AG09309 (cell line): Measurements from ENCODE around the gene CAMK1G.

Experiments
- DNase-seq: peaks from one replicate; pipeline ENCODE4 v3.0.0-alpha.2; 2010; ENCODE audit warnings: low read depth
- H3K4me3 ChIP-seq: 2 replicates; pipeline ENCODE4 v1.5.1; 2011; ENCODE audit warnings: mild to moderate bottlenecking, low read depth, low read length, moderate library complexity; ENCODE audit not compliant: control insufficient read depth
- TF ChIP-seq, protein P1 (sequence below): IDR thresholded peaks from 2 replicates; pipeline ENCODE4 v1.5.1; 2011; ENCODE audit warnings: mild to moderate bottlenecking, low read depth, low read length, inconsistent platforms; ENCODE audit not compliant: insufficient read depth, control insufficient read depth; ENCODE audit errors: missing control alignments

CAMK1G gene

DNA sequence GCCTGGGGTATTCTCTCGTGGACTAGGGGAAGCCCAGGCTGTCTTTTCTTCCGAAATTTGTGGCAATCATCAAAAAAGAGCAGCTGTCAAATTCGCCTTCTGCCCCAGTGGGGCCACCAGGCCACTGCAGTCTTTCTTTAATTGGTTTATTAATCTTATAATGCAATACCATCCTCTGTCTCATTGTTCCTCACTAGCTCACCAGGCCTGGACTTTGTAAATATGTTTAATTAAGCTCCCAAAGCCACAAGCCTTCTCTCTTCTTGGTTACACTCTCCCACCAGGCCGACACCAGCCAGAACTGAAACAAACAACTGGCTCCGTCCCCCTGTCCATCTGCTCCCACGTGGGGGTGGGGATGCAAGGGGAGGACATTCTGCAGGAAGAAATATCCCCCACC is 22.0 kb upstream of the CAMK1G start:
- TF ChIP-seq, protein P1, sequence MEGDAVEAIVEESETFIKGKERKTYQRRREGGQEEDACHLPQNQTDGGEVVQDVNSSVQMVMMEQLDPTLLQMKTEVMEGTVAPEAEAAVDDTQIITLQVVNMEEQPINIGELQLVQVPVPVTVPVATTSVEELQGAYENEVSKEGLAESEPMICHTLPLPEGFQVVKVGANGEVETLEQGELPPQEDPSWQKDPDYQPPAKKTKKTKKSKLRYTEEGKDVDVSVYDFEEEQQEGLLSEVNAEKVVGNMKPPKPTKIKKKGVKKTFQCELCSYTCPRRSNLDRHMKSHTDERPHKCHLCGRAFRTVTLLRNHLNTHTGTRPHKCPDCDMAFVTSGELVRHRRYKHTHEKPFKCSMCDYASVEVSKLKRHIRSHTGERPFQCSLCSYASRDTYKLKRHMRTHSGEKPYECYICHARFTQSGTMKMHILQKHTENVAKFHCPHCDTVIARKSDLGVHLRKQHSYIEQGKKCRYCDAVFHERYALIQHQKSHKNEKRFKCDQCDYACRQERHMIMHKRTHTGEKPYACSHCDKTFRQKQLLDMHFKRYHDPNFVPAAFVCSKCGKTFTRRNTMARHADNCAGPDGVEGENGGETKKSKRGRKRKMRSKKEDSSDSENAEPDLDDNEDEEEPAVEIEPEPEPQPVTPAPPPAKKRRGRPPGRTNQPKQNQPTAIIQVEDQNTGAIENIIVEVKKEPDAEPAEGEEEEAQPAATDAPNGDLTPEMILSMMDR = no peak

DNA sequence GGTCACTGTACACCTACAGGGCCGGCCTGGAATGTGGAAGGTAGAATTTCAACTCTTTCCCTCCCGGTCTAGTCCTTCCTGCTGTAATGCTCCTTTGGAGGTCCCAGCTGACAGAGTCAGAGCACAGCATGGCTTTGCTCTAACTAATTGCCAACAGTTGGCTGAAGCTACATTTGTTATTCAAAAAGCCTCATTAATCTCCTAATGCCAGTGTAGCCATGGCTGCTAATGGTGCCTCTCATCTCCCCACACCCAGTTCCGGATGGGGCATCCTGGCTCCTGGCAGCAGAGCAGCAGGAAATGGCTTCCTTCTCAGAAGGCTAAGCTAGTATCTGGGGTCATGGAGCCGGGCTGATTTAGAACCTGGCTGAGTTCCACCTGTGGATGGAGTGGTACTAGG is 18.7 kb upstream of the CAMK1G start:
- H3K4me3 ChIP-seq = no peak overlapping the region
- TF ChIP-seq, protein P1 = no peak
- DNase-seq = no peak

More for the DNA sequence above, 22.0 kb upstream of the CAMK1G start:
- no peak overlapping the region for H3K4me3 ChIP-seq
- DNase-seq = no peak

DNA sequence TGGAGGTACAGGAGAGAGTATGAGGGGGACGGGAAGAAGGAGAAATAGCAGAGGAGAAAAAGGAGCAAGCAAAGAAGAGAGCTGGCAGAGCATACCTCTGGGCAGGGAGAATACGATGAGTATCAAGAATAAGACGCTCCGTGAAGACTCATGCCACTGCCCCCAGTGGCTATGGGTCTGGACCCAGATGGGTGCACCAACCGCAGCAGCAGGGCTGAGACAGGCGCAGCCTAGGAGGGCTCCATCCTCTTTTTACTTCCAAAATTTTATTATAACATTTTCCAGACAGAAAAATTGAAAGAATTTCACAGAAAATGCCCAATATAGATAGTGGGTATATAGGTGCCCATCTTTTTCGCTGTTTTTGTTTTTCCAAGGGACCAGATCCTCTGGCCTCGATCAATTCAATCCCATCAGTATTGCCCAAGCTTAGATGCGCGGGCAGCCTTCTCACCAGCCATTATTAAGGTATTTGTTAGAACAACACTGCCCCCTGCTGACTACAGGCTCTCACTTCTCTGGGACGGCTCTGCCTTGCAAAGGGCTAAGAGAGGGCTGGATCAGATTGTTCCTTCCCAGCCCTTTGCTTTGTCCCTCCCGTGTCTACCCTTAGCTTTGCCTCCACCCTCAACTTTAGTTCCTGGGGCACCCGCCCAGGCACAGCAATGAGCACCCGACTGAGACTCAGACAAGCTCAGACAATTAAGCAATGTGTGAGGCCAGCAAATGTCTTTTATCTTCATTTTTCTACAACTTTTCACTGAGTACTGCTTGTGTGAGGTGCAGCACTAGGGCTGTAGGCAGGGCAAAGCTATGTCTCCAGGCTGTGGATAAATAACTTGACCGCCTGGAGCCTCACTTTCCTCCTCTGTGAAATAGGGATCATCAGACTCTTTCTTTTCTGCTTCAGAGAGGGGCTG is 17.5 kb upstream of the CAMK1G start:
- H3K4me3 ChIP-seq = no peak overlapping the region
- TF ChIP-seq, protein P1 = peak; percentile 80
- DNase-seq = peak; percentile 50

DNA sequence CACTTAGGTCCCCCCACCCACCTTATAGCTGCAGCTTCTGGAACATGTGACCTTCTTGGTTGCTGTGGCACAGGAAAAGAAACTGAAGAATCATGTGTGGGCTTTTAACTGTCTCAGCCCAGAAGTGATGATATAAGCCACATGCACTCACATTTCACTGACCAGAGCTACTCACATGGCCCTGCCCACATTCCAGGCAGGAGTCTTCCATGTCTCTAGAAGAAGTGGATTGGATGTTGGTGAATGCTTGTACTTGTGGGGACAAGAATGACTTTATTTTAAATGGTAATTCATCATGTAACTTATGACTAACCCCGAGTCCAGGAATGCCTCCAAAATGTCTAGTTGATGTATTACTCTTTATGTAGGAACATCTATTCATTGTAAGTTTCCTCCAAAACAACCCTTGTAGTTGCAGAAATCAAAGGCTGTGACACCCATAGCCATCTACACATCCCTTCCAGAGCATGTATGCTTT is 15.8 kb upstream of the CAMK1G start:
- DNase-seq = peak; percentile 52
- no peak overlapping the region for H3K4me3 ChIP-seq
- TF ChIP-seq, protein P1 = no peak

DNA sequence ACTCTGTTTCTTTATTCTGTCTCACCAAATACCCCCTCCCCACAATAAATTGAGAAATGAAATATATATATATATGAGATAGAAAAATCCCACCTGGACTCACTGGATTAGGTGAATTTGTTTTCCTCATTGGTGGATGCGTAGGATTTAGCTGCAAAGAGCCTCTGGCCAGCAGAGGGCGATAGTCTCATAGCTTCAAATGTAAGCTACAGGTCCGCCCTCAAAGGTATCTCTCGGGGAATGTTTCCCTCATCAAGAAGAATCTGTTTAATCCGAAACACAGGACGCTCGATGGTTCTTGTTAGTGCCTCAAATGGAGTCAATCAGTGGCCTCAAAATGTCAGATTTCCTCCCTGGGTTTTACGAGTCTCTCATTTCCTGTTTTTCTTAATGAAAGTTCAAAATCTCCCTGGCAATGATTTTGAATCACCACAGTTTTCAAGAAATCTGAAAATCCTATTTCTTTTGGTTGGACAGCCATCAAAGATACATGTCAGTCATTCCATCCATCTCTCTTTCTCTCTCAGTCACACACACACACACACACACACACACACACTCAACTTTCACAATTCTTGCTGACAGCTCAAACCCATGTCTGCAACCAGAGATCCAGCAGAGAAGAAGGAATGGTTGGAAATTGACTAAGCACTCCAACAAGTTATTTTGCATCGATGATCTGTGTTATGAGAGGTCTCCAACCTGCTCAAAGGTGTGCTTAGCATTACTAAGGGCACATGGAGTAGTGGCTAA is 13.9 kb upstream of the CAMK1G start:
- H3K4me3 ChIP-seq = no peak overlapping the region
- TF ChIP-seq, protein P1 = peak; percentile 93

DNA sequence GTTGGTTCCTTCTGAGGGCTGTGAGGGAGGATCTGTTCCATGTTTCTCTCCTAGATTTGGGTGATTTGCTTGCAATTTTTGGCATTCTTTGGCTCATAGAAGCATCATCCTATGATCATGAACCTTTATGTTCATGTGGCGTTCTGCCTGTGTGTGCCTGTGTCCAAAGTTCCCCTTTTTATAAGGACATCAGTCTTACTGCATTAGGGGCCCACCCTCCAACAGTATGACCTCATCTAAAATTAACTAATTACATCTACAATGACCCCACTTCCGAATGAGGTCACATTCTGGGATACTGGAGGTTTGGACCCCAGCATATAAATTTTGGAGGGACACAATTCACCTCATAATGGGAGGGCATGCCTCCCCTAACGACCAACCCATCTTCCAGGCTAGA is 12.8 kb upstream of the CAMK1G start:
- DNase-seq = no peak
- no peak overlapping the region for H3K4me3 ChIP-seq
- TF ChIP-seq, protein P1 = no peak

More for the DNA sequence above, 13.9 kb upstream of the CAMK1G start:
- peak; percentile 38 for DNase-seq
